GM13976 (cell line): Measurements from ENCODE around the gene LCE1D.

Experiments used
- DNase-seq: peaks from one replicate; pipeline ENCODE4 v3.0.0; 2012; ENCODE audit warnings: low spot score
- in situ Hi-C: fragments of 300-500 bp; cut with MboI; formaldehyde crosslinking; loops from one replicate; pipeline ENCODE4 v1.12.0; 2022; ENCODE audit warnings: low sequenced_read_pairs, mixed read lengths, inconsistent platforms; ENCODE audit not compliant: unreplicated experiment
- TF ChIP-seq, protein P1 (sequence below): IDR thresholded peaks from 2 replicates; pipeline ENCODE4 v1.5.1; 2012; ENCODE audit warnings: borderline replicate concordance, mild to moderate bottlenecking; ENCODE audit not compliant: insufficient read depth; ENCODE audit errors: extremely low read depth, missing control alignments, control extremely low read depth

Gene LCE1D

DNA sequence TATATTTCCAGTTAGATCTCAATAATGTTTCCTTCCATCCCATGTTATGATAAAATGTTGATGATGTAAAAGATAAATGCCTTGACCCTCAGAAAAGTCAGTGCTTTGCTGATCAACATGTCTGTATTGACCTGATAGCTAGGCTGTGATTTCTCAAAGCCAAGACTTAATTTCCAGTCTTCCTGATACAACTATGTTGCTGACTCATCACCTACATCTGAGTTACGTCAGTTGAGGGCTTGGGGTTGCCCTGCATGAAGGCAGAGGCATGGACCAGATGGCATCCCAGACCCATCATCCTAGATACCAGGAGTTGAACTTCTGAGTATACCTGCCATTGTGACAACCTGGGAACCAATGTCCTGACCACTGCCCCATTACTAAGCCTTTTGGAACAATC lies 4.8 kb downstream of the LCE1D start:
- in situ Hi-C loops, result no loop called here
- TF ChIP-seq, protein P1, sequence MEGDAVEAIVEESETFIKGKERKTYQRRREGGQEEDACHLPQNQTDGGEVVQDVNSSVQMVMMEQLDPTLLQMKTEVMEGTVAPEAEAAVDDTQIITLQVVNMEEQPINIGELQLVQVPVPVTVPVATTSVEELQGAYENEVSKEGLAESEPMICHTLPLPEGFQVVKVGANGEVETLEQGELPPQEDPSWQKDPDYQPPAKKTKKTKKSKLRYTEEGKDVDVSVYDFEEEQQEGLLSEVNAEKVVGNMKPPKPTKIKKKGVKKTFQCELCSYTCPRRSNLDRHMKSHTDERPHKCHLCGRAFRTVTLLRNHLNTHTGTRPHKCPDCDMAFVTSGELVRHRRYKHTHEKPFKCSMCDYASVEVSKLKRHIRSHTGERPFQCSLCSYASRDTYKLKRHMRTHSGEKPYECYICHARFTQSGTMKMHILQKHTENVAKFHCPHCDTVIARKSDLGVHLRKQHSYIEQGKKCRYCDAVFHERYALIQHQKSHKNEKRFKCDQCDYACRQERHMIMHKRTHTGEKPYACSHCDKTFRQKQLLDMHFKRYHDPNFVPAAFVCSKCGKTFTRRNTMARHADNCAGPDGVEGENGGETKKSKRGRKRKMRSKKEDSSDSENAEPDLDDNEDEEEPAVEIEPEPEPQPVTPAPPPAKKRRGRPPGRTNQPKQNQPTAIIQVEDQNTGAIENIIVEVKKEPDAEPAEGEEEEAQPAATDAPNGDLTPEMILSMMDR, result no peak

DNA sequence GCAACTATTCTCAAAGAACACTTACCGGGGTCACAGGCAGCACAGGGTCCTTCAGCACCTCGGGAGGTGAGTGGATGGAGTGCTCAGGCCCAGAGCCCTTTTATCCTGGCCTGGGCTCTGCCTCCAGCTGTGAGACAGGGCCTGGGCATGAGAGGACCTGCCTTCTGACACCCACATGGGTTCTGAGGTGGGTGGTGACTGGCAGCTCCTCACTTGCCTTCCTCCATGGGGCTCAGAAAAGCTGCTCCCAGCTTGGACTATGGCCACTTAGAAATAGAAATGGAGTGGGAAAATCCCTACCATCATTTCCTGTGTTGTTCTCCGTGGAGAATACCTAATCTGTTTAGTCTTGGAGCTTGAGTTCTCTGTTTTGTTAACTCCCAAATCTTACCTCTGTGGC lies 10.1 kb downstream of the LCE1D start, which contains the start of gene LCE1C:
TSS of gene LCE1C (minus strand) at position 76 of the 400 bp plus-strand sequence. CDS start 1,173 bp downstream, outside the sequence.
- TF ChIP-seq, protein P1, result no peak
- DNase-seq, result no peak
- in situ Hi-C loops, result no loop called here

More for the DNA sequence above, 4.8 kb downstream of the LCE1D start:
- DNase-seq, result no peak

DNA sequence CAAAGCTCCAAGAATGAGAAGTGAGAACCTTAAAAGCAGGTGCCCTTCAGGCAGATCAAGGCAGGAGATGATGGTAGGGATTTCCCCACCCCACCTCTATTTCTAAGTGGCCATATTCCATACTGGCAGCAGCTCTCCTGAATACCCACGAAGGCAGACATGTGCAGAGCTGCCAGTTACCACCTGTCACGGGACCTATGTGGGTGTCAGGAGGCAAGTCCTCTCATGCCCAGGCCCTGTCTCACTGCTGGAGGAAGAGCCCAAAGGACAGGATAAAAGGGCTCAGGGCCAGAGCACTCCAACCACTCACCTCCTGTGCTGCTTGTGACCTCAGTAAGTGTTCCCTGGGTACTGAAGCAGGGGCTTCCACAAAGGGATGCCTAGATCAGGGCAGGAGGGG lies 14.5 kb downstream of the LCE1D start:
- no peak for DNase-seq
- TF ChIP-seq, protein P1, result no peak
- in situ Hi-C loops, result no loop called here

DNA sequence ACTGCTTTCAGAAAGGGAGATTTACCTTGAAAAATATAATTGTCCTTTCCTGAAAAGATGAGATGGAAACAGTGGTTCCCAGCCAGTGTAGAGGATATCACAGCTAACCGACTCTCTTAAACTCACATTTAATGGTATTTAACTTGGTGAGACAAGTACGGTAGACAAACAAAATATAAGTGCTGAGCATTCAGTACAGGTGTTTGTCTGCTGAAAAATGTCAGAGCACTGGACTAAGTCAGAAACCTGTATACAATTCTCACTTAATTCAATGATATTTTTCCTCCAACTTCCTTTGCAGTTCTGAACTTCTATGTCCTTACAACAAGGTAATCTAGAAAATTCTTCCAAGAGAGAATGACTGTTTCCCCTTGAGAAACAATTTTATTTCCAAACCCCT lies 15.2 kb downstream of the LCE1D start, which contains the start of gene LCE1B:
TSS of gene LCE1B (plus strand) at position 301 of the 400 bp plus-strand sequence. CDS start 476 bp downstream, outside the sequence.
- TF ChIP-seq, protein P1, result no peak
- no peak for DNase-seq
- in situ Hi-C loops, result no loop called here

DNA sequence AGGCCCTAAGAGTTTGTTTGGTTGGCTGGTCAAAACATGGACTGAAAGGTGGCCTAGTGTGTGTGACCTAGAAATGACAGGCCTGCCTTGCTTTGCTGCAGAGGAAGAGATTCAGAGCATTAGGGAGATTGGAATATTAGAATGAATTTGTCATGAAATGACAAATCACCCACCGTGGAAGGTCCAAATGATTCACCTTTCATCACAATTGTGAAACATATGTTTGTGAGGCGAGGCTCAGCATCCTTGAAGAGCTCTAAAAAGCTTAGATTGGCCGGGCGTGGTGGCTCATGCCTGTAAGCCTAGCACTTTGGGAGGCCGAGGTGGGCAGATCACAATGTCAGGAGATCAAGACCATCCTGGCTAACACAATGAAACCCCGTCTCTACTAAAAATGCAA lies 20.8 kb downstream of the LCE1D start:
- TF ChIP-seq, protein P1, result no peak
- DNase-seq, result no peak
- in situ Hi-C loops, result no loop called here

DNA sequence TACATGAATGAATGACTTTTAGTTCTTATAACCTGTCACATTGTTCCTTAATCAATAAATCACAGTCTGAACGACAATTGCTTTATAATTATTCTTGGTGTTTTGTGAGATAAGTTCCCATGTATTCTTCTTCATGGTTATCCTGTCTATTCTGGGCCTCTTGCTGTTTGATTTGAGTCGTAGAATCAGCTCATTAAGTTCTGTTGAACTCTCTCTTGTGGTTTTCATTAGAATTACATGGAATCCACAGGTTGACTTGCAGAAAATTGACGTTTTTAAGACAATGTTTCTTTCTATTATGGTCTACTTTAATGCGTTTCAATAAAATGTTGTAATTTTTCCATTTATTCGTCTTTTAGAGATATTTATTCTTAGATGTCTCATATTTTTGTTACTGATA lies 26.8 kb downstream of the LCE1D start:
- TF ChIP-seq, protein P1, result no peak
- DNase-seq, result no peak
- in situ Hi-C loops, result no loop called here
